Measurements from ENCODE around the gene UMPS. TPM values are rescaled to one million over a fixed set of nuclear protein-coding genes. Genes with fewer than 3 reads are reported as not detected.
"Not testable (repeated sequence)": the region's sequence is repeated elsewhere in the genome, so short reads cannot be mapped to it uniquely, and the experiment has no call there.

UMPS gene
- total RNA-seq, 2 donors from 2014 or later = 14.8 to 18.8 TPM

DNA sequence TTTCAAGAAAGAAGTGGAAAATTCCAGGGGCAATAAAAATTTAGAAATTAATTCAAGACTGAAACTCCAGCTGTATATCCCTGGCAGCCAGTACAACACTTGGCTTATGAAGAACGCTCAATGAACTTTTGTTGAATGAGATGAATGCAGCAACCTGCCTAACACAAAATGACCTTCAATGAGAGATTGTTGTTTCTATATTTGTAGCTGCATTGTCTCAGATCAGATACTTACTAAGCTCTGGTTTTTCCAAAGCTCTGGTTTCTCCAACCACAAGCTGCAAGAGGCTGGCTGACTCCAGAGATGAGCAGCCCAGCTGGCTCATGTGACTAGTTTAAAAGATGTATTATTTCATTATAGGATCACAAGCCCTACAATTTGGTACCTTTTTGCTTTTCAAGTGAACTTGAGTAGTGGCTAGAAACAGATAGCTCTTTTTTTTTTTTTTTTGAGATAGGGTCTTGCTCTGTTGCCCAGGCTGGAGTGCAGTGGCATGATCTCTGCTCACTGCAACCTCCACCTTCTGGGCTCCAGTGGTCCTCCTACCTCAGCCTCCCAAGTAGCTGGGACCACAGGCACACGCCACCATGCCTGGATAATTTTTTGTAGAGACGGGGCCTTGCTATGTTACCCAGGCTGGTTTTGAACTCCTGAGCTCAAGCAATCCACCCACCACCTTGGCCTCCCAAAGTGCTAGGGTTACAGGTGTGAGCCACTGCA lies 57.4 kb downstream of the UMPS start:
- no peak for ATAC-seq
- no peak for DNase-seq
- intact Hi-C loops (cut with DNase I) = no loop called here

DNA sequence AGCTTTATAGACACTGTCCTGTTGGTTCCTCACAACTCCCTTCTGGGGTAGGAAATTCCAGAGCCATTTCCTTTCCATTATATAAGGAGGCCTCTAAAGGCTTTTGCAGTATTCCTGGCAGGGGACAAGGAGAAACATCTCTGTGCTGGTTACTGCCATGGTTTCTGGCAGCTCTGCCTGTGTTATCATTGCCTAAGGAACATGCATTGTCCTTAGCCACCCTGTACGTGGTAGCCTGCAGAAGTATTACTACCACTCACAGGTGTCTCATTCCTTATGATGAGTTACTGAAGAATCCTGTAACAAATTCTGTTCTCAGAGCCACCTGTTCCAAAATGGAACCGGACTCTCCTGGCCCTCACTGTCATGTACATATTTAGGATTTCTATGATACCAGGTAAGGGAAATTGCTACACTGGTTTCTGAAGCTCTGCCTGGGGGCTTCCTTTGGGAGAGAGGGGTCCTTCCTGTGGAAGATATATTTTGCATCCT lies 58.0 kb downstream of the UMPS start:
- DNase-seq (no peak), ATAC-seq (no peak)
- intact Hi-C loops (cut with DNase I) = no loop called here

DNA sequence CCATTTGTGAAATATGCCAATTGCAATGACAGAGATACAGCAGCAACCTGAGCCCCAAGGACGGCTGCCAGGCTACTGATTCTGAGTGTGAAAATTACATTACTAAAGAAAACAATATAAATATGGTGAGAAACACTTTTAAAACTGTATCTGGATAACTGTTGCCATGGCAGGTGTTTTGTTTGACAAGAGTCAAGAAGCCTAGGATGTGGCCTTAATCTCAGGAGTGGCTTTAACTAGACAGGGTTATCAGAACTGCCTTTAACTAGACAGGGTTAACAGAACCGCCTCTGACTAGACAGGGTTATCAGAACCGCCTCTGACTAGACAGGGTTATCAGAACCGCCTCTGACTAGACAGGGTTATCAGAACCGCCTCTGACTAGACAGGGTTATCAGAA lies 58.9 kb downstream of the UMPS start:
- DNase-seq; intact Hi-C loops (cut with DNase I); ATAC-seq: not testable (repeated sequence)

DNA sequence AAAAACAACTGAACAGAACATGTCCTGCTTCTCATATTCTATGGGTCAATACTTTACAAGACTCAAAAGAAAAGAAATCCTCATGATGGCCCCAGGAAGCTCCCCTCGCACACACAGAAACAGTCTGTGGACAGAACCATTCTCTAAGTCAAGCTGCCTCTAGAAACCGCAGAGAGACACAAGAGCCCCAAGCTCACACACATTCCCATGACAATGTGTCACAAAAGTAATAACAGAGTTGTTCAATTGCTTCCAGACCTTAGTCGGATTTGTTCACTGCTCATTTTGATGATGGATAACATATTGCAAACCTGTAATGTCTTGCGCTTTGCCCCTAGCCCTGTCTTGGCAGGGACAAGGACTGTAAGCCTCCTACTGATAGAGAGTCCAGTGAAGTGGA lies 60.9 kb downstream of the UMPS start:
- intact Hi-C loops (cut with DNase I) = no loop called here
- DNase-seq (no peak), ATAC-seq (no peak)

DNA sequence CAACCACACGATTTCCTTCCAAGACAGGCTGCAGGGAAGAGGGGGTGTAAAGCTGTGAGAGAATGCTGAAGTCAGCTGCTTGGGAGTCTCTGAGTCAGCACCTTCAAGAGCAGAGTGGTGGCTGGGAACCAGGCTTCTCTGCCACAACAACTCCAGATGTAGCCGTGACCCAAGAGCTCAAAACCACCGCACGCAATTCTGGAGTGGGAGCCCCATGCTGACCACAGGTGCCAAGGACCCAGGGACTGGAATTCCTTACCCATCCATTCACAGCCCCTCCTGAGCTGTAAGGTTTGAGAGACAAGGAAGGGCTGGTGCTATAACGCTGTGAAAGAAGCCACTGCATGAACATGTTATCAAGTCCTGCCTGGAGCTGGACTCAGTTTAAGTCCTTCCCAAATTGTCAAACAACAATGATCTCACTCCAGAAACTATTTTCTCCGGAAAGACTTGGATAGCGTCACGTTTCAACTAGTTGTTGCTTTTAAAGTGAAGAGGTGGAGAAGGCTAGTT lies 61.4 kb downstream of the UMPS start:
- ATAC-seq = peak; percentile 71 to 80
- no peak for DNase-seq

DNA sequence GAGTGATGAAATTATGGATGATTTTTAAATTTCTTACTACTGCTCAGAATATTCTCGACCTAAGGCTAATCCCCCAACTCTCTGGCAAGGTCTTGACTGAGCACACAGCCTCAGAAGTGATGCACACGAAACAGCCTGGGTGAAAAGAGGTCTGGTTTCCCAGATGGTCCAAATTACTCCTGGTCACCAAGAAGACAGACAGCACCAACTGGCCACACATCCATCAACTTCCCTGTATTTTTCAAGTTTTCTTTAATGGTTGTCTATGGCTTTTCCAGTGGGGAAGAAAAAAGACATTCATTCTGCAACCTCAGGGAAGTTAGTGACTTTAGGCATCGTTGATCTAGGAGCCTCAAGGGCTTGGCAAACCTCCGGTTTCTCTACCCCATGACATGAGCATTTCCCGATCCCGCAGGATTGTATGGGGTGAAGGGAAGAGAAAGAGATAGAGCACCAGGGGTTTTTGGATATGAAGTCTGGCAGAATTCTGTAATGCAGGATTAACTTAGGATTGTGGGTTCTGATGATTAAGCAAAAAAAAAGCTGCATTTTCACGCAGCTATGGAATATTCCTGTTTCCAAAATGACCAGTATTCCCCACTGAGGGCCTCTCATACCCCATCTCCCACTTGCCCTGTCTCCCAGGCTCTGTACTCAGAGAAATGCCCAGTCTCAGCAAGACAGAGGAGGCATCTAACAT lies 62.2 kb downstream of the UMPS start:
- ATAC-seq = no peak
- intact Hi-C loops (cut with DNase I) = no loop called here

More for the DNA sequence above, 61.4 kb downstream of the UMPS start:
- intact Hi-C loops (cut with DNase I) = no loop called here

DNA sequence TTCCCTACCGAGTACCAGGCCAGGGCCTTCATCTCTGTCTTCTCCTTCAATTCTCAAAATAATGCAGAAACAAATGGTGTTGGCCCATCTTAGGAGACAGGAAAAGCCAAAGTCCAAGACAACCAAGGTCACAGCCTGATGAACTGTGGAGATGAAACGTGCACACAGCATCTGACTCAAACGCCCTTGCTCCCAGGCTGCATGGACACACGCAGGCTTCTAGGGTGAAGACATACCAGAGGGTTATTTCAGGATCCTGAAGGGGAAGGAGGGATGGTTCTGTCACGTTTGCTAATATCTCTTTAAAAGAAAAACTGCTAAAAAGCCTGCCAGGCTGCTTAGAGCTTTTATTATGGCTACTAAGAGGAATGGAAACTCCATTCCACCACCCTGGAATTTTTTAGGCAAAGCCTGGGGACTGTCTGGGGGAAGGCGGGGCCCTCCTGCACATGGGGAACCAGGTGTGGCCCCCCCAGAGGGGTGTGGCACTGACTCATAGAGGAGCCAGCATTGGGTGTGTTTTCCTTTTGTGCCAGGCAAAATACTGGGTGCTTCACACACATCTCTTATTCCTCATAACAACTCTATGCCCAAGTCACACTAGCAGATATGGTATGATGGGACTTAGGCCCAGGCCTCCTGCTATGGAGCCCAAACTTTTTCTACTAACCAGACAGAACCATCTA lies 62.9 kb downstream of the UMPS start:
- DNase-seq = no peak
- intact Hi-C loops (cut with DNase I) = no loop called here
- peak in 1 of 2 donors; percentile 4 for ATAC-seq

More for the DNA sequence above, 62.2 kb downstream of the UMPS start:
- no peak for DNase-seq

DNA sequence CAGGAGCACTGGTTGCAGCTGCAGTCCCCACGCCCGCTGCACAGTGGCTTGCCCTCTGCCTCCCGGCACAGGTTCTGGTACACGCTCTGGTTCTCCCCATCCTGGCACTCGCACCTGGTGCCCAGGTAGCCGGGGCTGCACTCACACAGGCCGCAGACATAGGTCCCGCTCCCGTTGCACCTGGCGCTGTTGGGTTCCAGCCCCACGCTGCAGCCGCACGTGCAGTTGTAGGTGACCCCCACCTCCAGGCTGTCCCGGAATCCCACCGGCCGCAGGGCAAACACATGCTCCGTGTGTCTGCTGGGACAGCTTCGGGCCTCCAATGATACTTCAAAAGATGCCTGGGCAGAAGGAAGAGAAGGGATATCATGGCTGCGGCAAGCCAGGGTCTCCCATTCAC lies 66.2 kb downstream of the UMPS start:
- ATAC-seq (no peak), DNase-seq (no peak)
- intact Hi-C loops (cut with DNase I) = no loop called here

DNA sequence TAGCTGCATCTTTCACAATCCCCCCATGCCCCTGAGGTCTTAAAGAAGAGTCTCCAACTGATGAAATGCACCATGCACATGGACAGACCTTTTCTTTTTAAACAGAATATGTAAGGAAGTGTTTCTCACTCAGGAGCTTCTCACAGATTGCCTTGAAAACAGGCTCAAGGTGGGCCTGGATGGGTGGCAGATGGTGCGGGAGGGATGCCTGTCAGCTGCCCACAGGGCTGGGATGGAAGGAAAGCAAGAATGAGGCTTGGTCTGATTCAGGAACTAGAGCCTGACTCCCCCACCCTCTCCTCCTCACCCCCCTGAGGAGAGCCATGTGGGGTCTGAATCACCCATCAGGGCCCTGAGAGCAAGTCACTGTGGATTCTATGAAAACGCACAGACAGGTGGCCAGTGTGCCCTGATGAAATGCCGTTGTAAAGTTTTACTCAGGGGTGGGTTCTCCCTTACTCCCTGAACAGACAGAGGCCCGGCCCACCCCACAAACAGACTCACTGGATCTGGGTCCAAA lies 67.2 kb downstream of the UMPS start:
- ATAC-seq (no peak), DNase-seq (no peak)
- intact Hi-C loops (cut with DNase I) = no loop called here

Small RNA genes within 50 kb of the gene (microRNA-seq; reads per million reads assigned to microRNA genes)
- 0 to 1.2 reads per million in 2 donors for gene MIR544B

Other genes starting within 250 kb of the UMPS start
- gene ITGB5, start 156.9 kb downstream of the UMPS start, total RNA-seq = 100 to 1,000 TPM in 1 of 2 donors, 10 to 100 TPM in 1; 86.1 to 119 TPM
- not detected for gene MUC13, start 204.3 kb downstream of the UMPS start, total RNA-seq